Chondrocyte (in vitro differentiated cells): ENCODE results near the gene MAPKAP1. TPM values are rescaled to one million over a fixed set of nuclear protein-coding genes. Genes with fewer than 3 reads are reported as not detected.

Experiments used
- DNase-seq: peaks from one replicate; pipeline ENCODE4 v3.0.0; 2021; ENCODE audit warnings: mixed read lengths, low spot score
- H3K27ac Mint-ChIP-seq: one replicate; pipeline ENCODE4 v1.8.0; 2021; ENCODE audit warnings: mild to moderate bottlenecking, moderate library complexity, mixed read lengths; ENCODE audit not compliant: unreplicated experiment
- H3K27me3 Mint-ChIP-seq: 2 replicates; pipeline ENCODE4 v1.8.0; 2021; ENCODE audit warnings: low read depth, mixed read lengths
- H3K36me3 Mint-ChIP-seq: 2 replicates; pipeline ENCODE4 v1.8.0; 2021; ENCODE audit warnings: low read depth, mixed read lengths
- H3K4me1 Mint-ChIP-seq: 2 replicates; pipeline ENCODE4 v1.8.0; 2021; ENCODE audit warnings: low read depth, mild to moderate bottlenecking, mixed read lengths
- H3K4me3 Mint-ChIP-seq: one replicate; pipeline ENCODE4 v1.8.0; 2021; ENCODE audit warnings: mild to moderate bottlenecking, moderate library complexity, mixed read lengths; ENCODE audit not compliant: unreplicated experiment
- H3K9me3 Mint-ChIP-seq: 2 replicates; pipeline ENCODE4 v1.8.0; 2021; ENCODE audit warnings: low read depth, mixed read lengths
- CTCF ChIP-seq: fragments of 200-600 bp; sonication (generic); IDR thresholded peaks from 2 replicates; pipeline ENCODE4 v1.5.0; 2021; ENCODE audit warnings: antibody characterized with exemption, mild to moderate bottlenecking, moderate library complexity
- total RNA-seq: library from RNA; stranded (reverse); gene quantifications from 3 replicates; pipeline ENCODE4 v1.2.1, GENCODE V29; 2021

The MAPKAP1 gene
- total RNA-seq, 1 donor from 2014 or later: 91.5 TPM

- no peak overlapping the region for H3K27ac Mint-ChIP-seq
- H3K4me1 Mint-ChIP-seq: no peaks in the 10 kb centered on the region
- no peaks in the 10 kb centered on the region for H3K36me3 Mint-ChIP-seq
- no peak overlapping the region for H3K4me3 Mint-ChIP-seq
- no peak for DNase-seq
- H3K9me3 Mint-ChIP-seq: no peaks in the 10 kb centered on the region
- H3K27me3 Mint-ChIP-seq: no peaks in the 10 kb centered on the region
- no peak for TF ChIP-seq CTCF
These were observed 288.6 kb downstream of the MAPKAP1 start for GRCh38 chr9:125418404-125418803.

- no peak overlapping the region for H3K27ac Mint-ChIP-seq
- H3K4me1 Mint-ChIP-seq: no peaks in the 10 kb centered on the region
- no peak for TF ChIP-seq CTCF
- H3K9me3 Mint-ChIP-seq: no peaks in the 10 kb centered on the region
- DNase-seq: no peak
- H3K36me3 Mint-ChIP-seq: no peaks in the 10 kb centered on the region
- no peaks in the 10 kb centered on the region for H3K27me3 Mint-ChIP-seq
- H3K4me3 Mint-ChIP-seq: no peak overlapping the region
These were observed 290.5 kb downstream of the MAPKAP1 start for GRCh38 chr9:125416517-125416916.

- H3K4me3 Mint-ChIP-seq: no peak overlapping the region
- H3K36me3 Mint-ChIP-seq: no peaks in the 10 kb centered on the region
- no peaks in the 10 kb centered on the region for H3K4me1 Mint-ChIP-seq
- no peaks in the 10 kb centered on the region for H3K27me3 Mint-ChIP-seq
- no peak for DNase-seq
- no peak overlapping the region for H3K27ac Mint-ChIP-seq
- H3K9me3 Mint-ChIP-seq: no peaks in the 10 kb centered on the region
- TF ChIP-seq CTCF: no peak
These were observed 291.2 kb downstream of the MAPKAP1 start for GRCh38 chr9:125415583-125416460.

- Mint-ChIP-seq H3K4me1 (no peaks in the 10 kb centered on the region), H3K27ac (no peak overlapping the region), H3K9me3 (no peaks in the 10 kb centered on the region), H3K27me3 (no peaks in the 10 kb centered on the region), H3K36me3 (no peaks in the 10 kb centered on the region), H3K4me3 (no peak overlapping the region)
- no peak for DNase-seq
- no peak for TF ChIP-seq CTCF
These were observed 293.4 kb downstream of the MAPKAP1 start for GRCh38 chr9:125413579-125413978.

GRCh38 chr9:125412166-125412565 is 294.8 kb downstream of the MAPKAP1 start:
- no peaks in the 10 kb centered on the region for H3K27me3 Mint-ChIP-seq
- DNase-seq: no peak
- no peak overlapping the region for H3K27ac Mint-ChIP-seq

More at GRCh38 chr9:125412166-125412565, 294.8 kb downstream of the MAPKAP1 start:
- no peak for TF ChIP-seq CTCF
- Mint-ChIP-seq H3K9me3 (no peaks in the 10 kb centered on the region), H3K36me3 (no peaks in the 10 kb centered on the region), H3K4me3 (no peak overlapping the region), H3K4me1 (peaks cover 4% of the 10 kb centered on the region)
